HG02943 (cell line): Measurements from ENCODE around the gene B3GNT2.

ENCODE experiments used
- ATAC-seq: cut with Tn5 transposase; IDR thresholded peaks from one replicate; pipeline ENCODE4 v1.9.1; 2021; ENCODE audit warnings: mild to moderate bottlenecking, low read depth, moderate library complexity; ENCODE audit not compliant: unreplicated experiment

Gene B3GNT2

DNA sequence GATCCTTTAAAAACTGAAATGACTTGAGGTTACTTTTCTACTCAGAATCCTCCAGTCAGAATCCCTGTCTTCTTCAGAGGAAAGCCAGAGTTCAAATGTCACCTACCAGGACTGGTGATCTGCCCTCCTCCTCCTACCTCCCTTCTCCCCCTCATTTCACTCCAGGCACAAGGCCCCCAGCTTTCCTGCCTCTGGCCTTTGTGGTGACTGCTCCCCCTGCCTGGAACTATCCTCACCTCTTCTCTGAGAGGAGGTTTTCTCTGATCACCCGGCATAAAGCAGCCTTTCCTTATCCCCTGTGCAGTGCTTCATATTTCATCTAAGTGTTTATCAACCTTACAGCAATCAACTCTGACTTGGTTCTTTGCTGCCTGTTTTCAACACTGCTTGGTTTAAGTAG is 6.8 kb downstream of the B3GNT2 start:
- no peak for ATAC-seq

DNA sequence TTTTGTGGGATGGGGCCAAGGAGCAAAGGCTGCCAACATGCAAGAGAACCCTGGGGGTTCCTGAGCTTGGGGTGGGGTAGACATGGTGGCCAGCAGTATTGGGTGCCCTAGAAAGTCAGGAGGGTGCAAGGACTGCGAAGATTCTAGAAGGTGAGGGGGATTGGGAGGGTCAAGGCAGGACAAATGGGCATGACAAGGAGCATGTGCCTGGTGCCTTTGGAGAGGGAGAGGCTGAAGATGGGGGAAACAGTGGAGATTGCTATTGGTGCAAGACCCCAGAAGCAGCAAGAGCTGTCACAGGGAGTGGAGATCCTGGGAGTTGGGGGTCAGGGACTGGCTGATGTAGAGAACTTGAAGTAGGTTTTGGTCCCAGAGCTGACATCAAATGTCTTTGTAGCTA is 7.5 kb downstream of the B3GNT2 start:
- no peak for ATAC-seq

GRCh38 chr2:62204998-62205496 is 9.1 kb downstream of the B3GNT2 start:
- ATAC-seq, result no peak

DNA sequence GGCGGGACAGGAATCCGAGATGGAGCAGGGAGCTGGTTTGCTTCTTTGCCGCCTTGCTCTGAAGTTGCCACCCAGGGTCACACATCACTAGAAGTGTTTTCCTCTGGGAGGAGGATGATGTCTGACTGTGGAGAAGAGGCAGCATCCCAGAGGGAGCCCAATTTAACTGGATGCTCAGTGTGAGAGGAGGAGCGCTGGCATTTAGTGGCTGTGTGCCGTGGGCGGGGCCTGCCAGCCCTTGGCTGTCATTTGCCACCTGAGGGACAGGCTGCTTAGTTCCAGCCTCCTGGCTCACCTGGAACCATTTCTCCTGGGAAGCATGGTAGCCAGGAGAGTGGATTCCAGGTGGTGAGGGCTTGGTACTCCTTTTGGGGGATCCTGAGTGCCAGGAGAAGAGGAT is 9.6 kb downstream of the B3GNT2 start:
- no peak for ATAC-seq

DNA sequence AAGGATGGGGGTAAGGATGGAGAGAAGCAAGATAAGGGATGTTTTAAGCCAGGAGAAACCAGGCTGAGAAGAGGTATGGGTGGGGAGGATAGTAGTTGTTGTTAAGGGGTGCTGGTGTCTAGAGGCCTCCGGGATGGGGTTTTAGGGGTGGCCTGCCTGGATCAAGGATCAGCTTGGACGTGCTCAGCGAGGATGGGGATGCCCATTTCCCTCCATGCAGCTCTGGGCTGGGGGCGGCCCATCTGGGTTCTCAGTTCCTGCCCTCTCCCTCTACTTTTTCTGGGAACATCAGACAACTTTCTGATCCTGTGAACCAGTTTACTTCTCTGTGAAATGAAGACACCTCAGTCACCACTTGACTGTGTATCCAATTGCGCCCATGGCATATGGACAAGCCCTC is 10.1 kb downstream of the B3GNT2 start:
- ATAC-seq, result no peak

GRCh38 chr2:62207491-62207890 is 11.6 kb downstream of the B3GNT2 start:
- no peak for ATAC-seq

DNA sequence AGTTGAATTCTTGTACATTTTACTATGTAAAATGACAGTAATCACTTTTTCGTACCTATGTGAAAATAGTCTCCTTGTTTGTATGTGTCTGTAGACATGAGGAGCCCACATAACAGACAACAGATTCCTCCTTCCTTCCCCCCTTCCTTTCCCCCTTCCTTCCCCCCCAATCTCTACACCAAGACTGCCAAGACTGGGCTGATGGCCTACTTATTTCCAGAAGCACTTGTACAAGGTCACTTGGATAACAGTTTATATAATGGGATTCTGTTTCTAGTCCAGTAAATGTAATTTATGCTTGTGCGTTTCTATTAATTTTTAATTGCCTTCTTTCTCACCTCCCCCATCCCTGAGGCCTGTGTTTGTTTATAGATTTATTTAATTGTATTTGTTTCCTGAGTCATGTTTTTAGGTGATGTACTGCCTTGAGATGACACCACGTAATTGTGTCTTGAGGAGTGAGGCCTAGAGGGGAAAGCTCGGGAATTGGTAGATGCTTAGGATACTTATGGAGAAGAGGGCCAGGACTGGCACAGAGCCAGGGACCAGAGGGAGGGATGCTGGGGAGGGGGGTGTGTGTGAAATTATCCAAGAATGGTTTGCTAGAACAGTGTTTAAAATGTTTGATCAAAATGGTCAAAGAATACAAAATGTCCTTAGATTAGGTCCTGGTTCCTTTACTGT is 12.3 kb downstream of the B3GNT2 start:
- ATAC-seq, result no peak

DNA sequence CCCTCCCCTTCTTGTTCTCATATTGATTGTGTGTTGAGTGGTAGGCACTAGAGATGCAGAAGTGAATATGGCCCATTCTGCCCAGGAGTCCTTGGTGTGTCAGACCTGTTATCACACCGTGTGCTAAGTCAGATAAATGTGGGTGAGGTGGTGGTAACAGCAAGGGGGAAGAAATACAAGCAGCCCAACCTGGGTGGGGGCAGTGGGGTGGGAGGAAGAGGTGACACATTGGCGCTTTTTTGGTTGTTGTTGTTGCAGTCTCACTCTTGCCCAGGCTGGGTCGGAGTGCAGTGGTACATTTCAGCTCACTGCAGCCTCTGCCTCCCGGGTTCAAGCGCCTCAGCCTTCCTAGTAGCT is 12.8 kb downstream of the B3GNT2 start:
- no peak for ATAC-seq

DNA sequence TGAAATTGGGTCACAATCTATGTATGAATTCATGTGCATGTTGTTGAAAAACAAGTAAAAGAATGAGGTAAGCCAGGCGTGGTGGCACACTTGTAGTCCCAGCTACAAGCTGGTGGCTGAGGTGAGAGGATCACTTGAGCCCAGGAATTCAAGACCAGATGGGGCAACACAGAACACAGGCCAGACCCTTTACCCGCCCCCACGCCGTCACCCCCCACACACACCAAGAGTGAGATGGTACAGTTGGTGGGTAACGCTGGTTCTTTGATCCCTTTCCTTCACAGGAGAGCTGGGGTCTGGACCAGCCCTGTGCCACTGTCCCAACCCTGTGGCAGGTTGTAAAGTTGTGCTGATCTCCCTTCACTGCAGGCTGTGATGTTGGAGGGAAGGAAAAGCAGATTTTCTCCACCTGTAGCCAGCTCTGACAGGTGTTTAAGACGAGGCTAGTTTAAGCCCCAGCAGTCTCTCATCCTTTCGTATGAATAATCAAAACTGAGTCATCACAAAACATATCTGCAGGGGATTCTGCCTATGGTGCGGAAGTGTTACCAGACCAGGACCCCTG is 13.6 kb downstream of the B3GNT2 start:
- ATAC-seq, result no peak

- ATAC-seq, result no peak
Measured at GRCh38 chr2:62215306-62216064, 19.6 kb downstream of the B3GNT2 start.

DNA sequence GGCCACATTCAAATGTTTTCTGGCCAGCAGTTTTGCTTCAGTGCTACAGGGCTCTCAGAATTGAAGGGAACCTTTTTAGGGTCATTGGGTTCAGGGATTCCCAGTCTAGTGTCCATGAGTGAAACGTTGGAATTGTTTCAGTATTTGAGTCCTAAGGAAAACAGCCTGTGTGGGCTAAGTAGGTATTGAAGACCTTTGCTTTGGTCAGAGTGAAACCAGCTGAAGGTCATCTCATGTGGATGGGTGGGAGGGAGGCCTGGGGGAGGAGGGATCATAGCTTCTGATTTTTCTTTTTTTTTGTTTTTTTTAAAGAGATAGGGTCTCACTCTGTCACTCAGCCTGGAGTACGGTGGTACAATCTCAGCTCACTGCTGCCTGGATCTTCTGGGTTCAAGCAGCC is 20.2 kb downstream of the B3GNT2 start:
- ATAC-seq, result no peak

DNA sequence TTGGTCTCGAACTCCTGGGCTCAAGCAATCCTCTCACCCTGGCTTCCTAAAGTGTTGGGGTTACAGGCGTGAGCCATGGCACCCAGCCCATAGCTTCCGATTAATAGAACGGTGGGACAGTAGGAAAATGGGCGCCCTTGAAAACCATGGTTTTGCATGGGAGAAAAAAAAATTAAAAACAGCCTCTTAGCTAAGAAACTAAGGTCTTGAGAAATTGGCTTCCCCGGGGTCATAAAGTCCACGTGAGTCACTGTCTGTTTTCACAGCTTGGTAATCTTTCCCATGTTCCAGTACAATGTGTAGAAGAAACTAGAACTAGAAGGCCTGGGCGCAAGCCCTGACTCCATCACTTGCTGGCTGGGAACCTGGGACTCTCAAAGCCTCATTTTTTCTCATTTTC is 20.7 kb downstream of the B3GNT2 start:
- no peak for ATAC-seq

GRCh38 chr2:62217421-62217820 is 21.5 kb downstream of the B3GNT2 start:
- no peak for ATAC-seq

GRCh38 chr2:62217970-62218369 is 22.1 kb downstream of the B3GNT2 start:
- ATAC-seq, result no peak

GRCh38 chr2:62219407-62220159 is 23.7 kb downstream of the B3GNT2 start:
- no peak for ATAC-seq

GRCh38 chr2:62221141-62221540 is 25.2 kb downstream of the B3GNT2 start:
- ATAC-seq, result no peak

- ATAC-seq, result no peak
Measured at GRCh38 chr2:62222171-62222570, 26.3 kb downstream of the B3GNT2 start.

- no peak for ATAC-seq
Measured at GRCh38 chr2:62222674-62223073, 26.8 kb downstream of the B3GNT2 start.

- ATAC-seq, result no peak
Measured at GRCh38 chr2:62224976-62225375, 29.1 kb downstream of the B3GNT2 start.

- ATAC-seq, result no peak
Measured at GRCh38 chr2:62227386-62228075, 31.6 kb downstream of the B3GNT2 start.
